NCI-H446 (cell line): Measurements from ENCODE around the gene PPP1R12A.
"Not testable (repeated sequence)": the region's sequence is repeated elsewhere in the genome, so short reads cannot be mapped to it uniquely, and the experiment has no call there.

Experiments
- DNase-seq, 2 experiments: peaks; one replicate each; lab custom pipeline; 2025; lab: John Stamatoyannopoulos, UW

Gene PPP1R12A

GRCh38 chr12:79891506-79892162, 43.3 kb downstream of the PPP1R12A start:
- peak; percentile 83 to 97 for DNase-seq

DNA sequence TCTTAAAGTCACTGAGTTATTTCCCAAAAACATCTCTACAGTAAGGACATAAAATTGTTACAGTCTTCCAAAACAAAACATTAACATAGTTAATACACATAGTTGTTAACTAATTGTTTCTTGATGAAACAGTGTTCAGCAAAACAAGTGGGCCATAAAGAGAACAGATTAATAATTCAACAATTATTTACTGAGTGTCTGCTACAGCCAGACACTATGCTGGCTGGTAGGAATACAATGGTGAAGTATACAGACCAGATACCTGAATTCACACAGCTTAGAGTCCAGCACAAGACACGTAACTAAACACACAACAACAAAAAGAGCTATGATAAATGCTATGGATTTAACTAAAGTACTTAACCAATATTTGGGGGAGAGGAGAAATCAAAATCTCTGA, 47.0 kb downstream of the PPP1R12A start:
- DNase-seq, result no peak

DNA sequence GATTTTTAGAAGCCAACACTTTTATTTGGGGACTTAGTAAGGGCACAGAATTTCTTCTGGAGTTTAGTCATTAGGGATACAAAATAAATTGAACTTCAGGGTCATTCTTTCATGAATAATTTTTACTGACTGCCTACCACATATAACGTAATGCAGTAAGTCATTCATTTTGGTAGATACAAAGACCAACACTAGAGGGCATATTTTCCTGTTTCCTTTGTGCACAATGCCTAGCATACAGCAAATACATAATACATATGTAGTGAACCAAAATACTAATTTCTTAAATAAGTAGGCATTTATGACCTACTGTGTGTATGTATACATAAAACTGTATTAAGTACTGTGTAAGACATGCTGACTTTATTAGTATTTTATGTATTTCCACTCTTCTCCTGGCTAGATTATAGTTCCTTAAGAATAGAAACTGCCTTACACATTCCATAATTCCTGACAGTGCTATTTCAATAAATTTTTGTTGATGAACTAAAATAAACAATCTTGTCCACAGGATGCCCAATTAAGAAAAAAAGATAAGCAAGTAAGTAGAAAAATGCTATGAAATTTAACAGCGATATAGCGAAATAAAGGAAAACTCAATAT, 47.9 kb downstream of the PPP1R12A start:
- DNase-seq, result no peak

DNA sequence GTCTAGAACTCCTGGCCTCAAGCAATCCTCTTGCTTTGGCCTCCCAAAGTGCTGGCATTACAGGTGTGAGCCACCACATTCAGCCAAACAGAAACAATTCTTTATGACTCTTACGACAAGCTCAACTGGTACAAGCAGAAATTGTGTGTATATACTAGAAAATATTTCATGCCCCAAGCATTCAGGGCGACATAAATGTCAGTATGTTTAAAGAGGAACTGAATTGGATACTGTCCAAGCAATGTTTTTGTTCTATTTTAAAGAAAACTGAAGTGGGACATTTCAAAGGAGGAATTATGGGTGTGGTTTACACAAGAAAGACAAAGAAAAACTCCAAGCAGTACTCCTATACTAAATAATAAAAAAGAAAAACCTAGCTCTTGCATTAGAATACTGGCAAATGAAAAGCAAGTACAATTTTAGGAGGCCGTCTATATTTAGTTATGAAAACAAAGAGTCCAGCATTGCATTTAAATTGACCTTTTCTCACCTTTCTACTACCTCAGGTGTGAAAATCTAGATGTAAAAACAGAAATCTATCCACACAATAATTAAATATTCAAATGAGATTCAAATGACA, 48.9 kb downstream of the PPP1R12A start:
- no peak for DNase-seq

GRCh38 chr12:79884401-79885006, 50.4 kb downstream of the PPP1R12A start:
- no peak for DNase-seq

GRCh38 chr12:79883216-79883615, 51.7 kb downstream of the PPP1R12A start:
- DNase-seq, result no peak

GRCh38 chr12:79881351-79881750, 53.5 kb downstream of the PPP1R12A start:
- no peak for DNase-seq

GRCh38 chr12:79878506-79878905, 56.4 kb downstream of the PPP1R12A start:
- DNase-seq, result not testable (repeated sequence)

DNA sequence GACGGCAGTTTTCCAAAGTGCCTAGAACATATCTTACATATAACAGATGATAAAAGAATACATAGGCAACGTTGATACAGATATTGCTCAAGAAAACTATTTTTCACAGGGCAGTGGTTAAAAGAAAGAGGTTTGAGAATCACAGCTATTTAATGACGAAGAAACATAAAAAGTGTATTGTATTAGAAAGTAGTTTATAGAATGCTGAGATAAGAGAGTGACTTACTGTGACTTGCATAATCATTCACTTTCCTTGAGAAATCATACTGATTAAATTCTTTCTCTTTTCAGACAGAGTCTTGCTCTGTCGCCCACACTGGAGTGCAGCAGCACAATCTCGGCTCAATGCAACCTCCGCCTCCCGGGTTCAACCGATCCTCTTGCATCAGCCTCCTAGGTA, 57.7 kb downstream of the PPP1R12A start:
- DNase-seq, result no peak

- DNase-seq, result no peak
These were observed 60.2 kb downstream of the PPP1R12A start for GRCh38 chr12:79874665-79875064.

DNA sequence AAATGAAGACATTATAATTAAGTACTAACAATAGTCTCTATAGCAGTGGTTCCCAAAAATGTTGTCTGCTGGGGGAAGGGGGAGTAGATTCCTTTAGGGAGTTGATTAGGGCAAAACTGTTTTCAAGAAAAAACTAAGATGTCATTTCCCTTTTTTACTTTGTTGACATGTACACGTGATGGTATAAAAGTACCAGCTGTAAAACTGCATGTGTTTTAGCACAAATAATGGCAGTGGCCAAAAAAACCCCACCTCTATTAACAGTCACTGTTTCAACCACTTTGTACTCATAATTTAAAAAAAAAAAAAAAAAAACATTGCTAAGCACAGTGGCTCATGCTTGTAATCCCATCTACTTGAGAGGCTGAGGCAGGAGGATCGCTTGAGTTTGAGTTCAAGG, 61.7 kb downstream of the PPP1R12A start:
- no peak for DNase-seq

GRCh38 chr12:79871621-79872020, 63.3 kb downstream of the PPP1R12A start:
- DNase-seq, result no peak

- DNase-seq, result no peak
These were observed 64.0 kb downstream of the PPP1R12A start for GRCh38 chr12:79870916-79871315.

GRCh38 chr12:79859646-79860045, 75.3 kb downstream of the PPP1R12A start:
- no peak for DNase-seq

DNA sequence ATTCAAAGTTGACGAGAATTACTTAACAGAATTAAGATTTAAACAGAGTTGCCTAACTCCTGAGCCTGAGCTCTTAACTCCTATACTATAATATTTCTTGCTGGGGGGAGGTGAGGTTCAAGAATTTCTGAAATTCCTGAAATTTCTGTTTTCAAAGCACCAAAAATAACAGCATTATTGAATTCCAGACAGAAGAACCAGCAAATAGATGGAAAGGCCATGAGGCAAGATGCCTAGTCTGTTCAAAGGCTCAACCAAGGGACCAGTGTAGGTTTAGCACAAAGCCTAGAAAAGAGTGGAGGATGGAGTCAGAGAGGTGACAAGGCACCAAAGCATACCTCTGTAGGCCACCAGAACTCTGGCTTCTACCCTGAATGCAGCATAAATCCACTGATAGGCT, 76.4 kb downstream of the PPP1R12A start:
- no peak for DNase-seq

GRCh38 chr12:79857675-79858074, 77.2 kb downstream of the PPP1R12A start:
- DNase-seq, result no peak

GRCh38 chr12:79850610-79851299, 84.1 kb downstream of the PPP1R12A start:
- DNase-seq, result no peak

DNA sequence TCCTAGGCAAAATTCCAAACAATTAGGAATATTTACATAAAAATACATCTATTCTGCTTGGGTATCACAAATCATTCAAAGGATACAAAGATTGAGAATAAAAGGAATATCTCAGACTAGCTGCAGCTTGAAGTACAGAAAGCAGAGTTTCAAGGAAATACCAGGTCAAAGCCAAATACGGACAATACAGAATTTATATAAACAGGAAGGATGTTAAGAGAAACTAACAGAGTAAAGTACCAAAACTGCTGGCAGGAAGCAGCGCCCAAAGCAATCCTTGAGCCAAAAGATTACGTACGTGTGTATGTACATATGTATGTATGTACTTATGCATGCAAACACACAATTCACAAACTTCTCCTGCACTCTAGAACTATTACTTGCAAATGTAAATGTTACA, 86.6 kb downstream of the PPP1R12A start:
- no peak for DNase-seq

GRCh38 chr12:79847417-79847816, 87.5 kb downstream of the PPP1R12A start:
- DNase-seq, result no peak

- DNase-seq, result no peak
These were observed 90.2 kb downstream of the PPP1R12A start for GRCh38 chr12:79844693-79845092.

DNA sequence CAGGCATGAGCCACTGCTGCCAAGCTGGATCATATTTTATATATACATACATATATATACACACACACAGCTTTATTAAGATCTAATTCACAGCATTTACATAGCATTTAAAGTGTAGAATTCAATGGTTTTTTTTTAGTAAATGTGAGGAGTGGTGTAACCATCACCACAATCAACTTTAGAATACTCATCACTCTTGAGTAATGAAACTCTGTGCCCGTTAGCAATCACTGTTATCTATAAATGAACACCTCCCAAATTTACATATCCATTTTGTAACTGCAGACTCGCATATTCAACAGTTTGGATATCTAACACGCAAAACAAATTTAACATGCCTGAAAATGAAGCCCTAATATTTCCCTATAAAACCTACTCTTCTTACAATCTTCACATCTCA, 90.9 kb downstream of the PPP1R12A start:
- no peak for DNase-seq

DNA sequence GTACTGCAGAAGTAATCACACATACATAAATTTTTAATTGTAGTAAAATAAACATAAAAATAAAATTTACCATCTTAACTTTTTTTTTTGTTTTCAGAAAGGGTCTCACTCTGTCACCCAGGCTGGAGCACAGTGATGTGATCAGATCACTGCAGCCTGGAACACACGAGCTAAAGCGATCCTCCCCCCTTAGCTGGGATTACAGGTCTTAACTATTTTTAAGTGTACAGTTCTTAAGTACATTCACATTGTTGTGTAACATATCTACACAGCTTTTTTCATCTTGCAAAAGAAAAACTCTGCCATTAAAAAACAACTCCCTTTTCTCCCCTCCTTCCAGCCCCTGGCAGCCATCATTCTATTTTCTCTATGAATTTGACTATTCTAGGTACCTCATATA, 92.3 kb downstream of the PPP1R12A start:
- DNase-seq, result no peak

DNA sequence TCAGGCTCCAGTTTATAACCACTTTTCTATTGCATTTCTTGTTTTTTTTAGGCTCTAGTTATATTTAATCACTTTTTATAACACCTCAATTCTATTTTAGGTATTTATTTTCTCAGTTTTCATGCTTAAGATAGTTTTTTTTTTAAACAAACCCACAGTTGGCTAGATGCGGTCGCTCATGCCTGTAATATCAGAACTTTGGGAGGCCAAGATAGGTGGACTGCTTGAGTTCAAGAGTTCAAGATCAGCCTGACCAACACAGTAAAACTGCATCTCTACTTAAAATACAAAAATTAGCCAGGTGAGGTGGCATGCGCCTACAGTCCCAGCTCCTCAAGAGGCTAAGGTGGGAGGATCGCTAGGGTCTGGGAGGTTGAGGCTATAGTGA, 93.0 kb downstream of the PPP1R12A start:
- no peak for DNase-seq
